Measurements from ENCODE around the gene OLFML2A.

The OLFML2A gene

GRCh38 chr9:124857533-124858162 is 80.7 kb downstream of the OLFML2A start:
- no peak for DNase-seq

- no peak for DNase-seq
These were observed 81.6 kb downstream of the OLFML2A start for GRCh38 chr9:124858330-124859046.

- DNase-seq, result no peak
These were observed 83.1 kb downstream of the OLFML2A start for GRCh38 chr9:124859803-124860581.

GRCh38 chr9:124860582-124861341 is 83.8 kb downstream of the OLFML2A start:
- DNase-seq, result no peak

- DNase-seq, result peak; percentile 97
These were observed 84.7 kb downstream of the OLFML2A start, which contains the start of the genes ARPC5L and RPL35 for GRCh38 chr9:124861342-124862229. Gene ARPC5L (plus strand): TSS chr9:124862130. CDS start chr9:124869291, 7,161 bp downstream. Gene RPL35 (minus strand): TSS chr9:124861957. CDS start chr9:124861912, 45 bp downstream.

GRCh38 chr9:124863371-124863871 is 86.5 kb downstream of the OLFML2A start:
- DNase-seq, result no peak
